ENCODE results near the gene PAX8. TPM values are rescaled to one million over a fixed set of nuclear protein-coding genes. Genes with fewer than 3 reads are reported as not detected.

PAX8 gene
- total RNA-seq, 2 experiments from 2014 or later: 0.36 to 0.52 TPM

- Histone ChIP-seq H3K27ac (ENCODE audit: low read depth in 1 of 2, low read length in 2 of 2) (no peak overlapping the region), H3K4me3 (ENCODE audit: low read length) (no peak overlapping the region), H3K9me3 (ENCODE audit: control insufficient read depth in 1 of 2, insufficient read depth in 1 of 2, low read length in 2 of 2) (no peaks in the 10 kb centered on the region), H3K27me3 (ENCODE audit: control insufficient read depth in 1 of 2, insufficient read depth in 2 of 2, low read length in 2 of 2) (no peaks in the 10 kb centered on the region), H3K36me3 (ENCODE audit: insufficient read depth, low read length) (no peaks in the 10 kb centered on the region), H3K4me1 (ENCODE audit: insufficient read depth, low read length) (no peaks in the 10 kb centered on the region)
- ChIA-PET POLR2A (no interaction called here), CTCF (no interaction called here)
- Mint-ChIP-seq H3K27ac (no peak overlapping the region), H3K9me3 (no peaks in the 10 kb centered on the region), H3K4me3 (no peak overlapping the region), H3K36me3 (ENCODE audit: low read depth) (no peaks in the 10 kb centered on the region), H3K4me1 (ENCODE audit: low read depth) (no peaks in the 10 kb centered on the region), H3K27me3 (no peaks in the 10 kb centered on the region)
- no peak for ATAC-seq (ENCODE audit: poor library complexity)
- TF ChIP-seq CTCF (IDR thresholded peaks at IDR 0.05): no peak
- DNase-seq: no peak
- intact Hi-C loops (cut with DNase I, micrococcal nuclease): no loop called here
Observed at GRCh38 chr2:113227698-113228097, 51.0 kb downstream of the PAX8 start.

GRCh38 chr2:113227290-113227689 lies 51.4 kb downstream of the PAX8 start:
- H3K4me3 Mint-ChIP-seq: no peak overlapping the region
- Histone ChIP-seq H3K27me3 (ENCODE audit: control insufficient read depth in 1 of 2, insufficient read depth in 2 of 2, low read length in 2 of 2) (peaks cover 0 to under 1% of the 10 kb centered on the region in 2 experiments), H3K27ac (ENCODE audit: low read depth in 1 of 2, low read length in 2 of 2) (no peak overlapping the region), H3K36me3 (ENCODE audit: insufficient read depth, low read length) (no peaks in the 10 kb centered on the region), H3K4me3 (ENCODE audit: low read length) (no peak overlapping the region), H3K4me1 (ENCODE audit: insufficient read depth, low read length) (no peaks in the 10 kb centered on the region), H3K9me3 (ENCODE audit: control insufficient read depth in 1 of 2, insufficient read depth in 1 of 2, low read length in 2 of 2) (no peaks in the 10 kb centered on the region)
- DNase-seq: no peak
- intact Hi-C loops (cut with DNase I, micrococcal nuclease): no loop called here
- no peak for ATAC-seq (ENCODE audit: poor library complexity)
- ChIA-PET POLR2A (no interaction called here), CTCF (no interaction called here)
- H3K36me3 Mint-ChIP-seq (ENCODE audit: low read depth): no peaks in the 10 kb centered on the region
- H3K27me3 Mint-ChIP-seq: no peaks in the 10 kb centered on the region
- H3K9me3 Mint-ChIP-seq: no peaks in the 10 kb centered on the region
- TF ChIP-seq CTCF (IDR thresholded peaks at IDR 0.05): no peak
- no peak overlapping the region for H3K27ac Mint-ChIP-seq
- H3K4me1 Mint-ChIP-seq (ENCODE audit: low read depth): no peaks in the 10 kb centered on the region

GRCh38 chr2:113226462-113226861 lies 52.3 kb downstream of the PAX8 start:
- Mint-ChIP-seq H3K27me3 (no peaks in the 10 kb centered on the region), H3K9me3 (no peaks in the 10 kb centered on the region), H3K27ac (no peak overlapping the region), H3K4me1 (ENCODE audit: low read depth) (no peaks in the 10 kb centered on the region), H3K4me3 (no peak overlapping the region), H3K36me3 (ENCODE audit: low read depth) (no peaks in the 10 kb centered on the region)
- DNase-seq (no peak), ATAC-seq (ENCODE audit: poor library complexity) (no peak)
- no peaks in the 10 kb centered on the region for H3K36me3 ChIP-seq (ENCODE audit: insufficient read depth, low read length)
- no peak overlapping the region for H3K27ac ChIP-seq (ENCODE audit: low read depth in 1 of 2, low read length in 2 of 2)
- no peaks in the 10 kb centered on the region for H3K9me3 ChIP-seq (ENCODE audit: control insufficient read depth in 1 of 2, insufficient read depth in 1 of 2, low read length in 2 of 2)
- POLR2A ChIA-PET: no interaction called here
- CTCF ChIA-PET: no interaction called here
- no peak for TF ChIP-seq CTCF (IDR thresholded peaks at IDR 0.05)
- no peak overlapping the region for H3K4me3 ChIP-seq (ENCODE audit: low read length)
- peaks cover 0 to 4% of the 10 kb centered on the region in 2 experiments for H3K27me3 ChIP-seq (ENCODE audit: control insufficient read depth in 1 of 2, insufficient read depth in 2 of 2, low read length in 2 of 2)
- intact Hi-C loops (cut with DNase I, micrococcal nuclease): no loop called here
- no peaks in the 10 kb centered on the region for H3K4me1 ChIP-seq (ENCODE audit: insufficient read depth, low read length)
